ENCODE results near the gene STK40. TPM values are rescaled to one million over a fixed set of nuclear protein-coding genes. Genes with fewer than 3 reads are reported as not detected.

STK40 gene
- total RNA-seq, 1 donor, result 12.9 TPM

GRCh38 chr1:36355811-36356210 lies 29.9 kb downstream of the STK40 start:
- no peak for TF ChIP-seq CTCF (IDR thresholded peaks at IDR 0.05; ENCODE audit: insufficient read depth, low read length)
- no peak overlapping the region for H3K4me3 ChIP-seq (ENCODE audit: low read depth, low read length)
- DNase-seq (ENCODE audit: low read depth), result no peak

GRCh38 chr1:36354486-36354885 lies 31.2 kb downstream of the STK40 start:
- no peak for TF ChIP-seq CTCF (IDR thresholded peaks at IDR 0.05; ENCODE audit: insufficient read depth, low read length)
- no peak for DNase-seq (ENCODE audit: low read depth)
- H3K4me3 ChIP-seq (ENCODE audit: low read depth, low read length), result no peak overlapping the region

GRCh38 chr1:36352910-36353878 lies 32.5 kb downstream of the STK40 start:
- DNase-seq (ENCODE audit: low read depth), result peak; percentile 54
- TF ChIP-seq CTCF (IDR thresholded peaks at IDR 0.05; ENCODE audit: insufficient read depth, low read length), result no peak
- no peak overlapping the region for H3K4me3 ChIP-seq (ENCODE audit: low read depth, low read length)

GRCh38 chr1:36352125-36352909 lies 33.4 kb downstream of the STK40 start:
- peak; percentile 1 for TF ChIP-seq CTCF (IDR thresholded peaks at IDR 0.05; ENCODE audit: insufficient read depth, low read length)
- peak; percentile 23 for DNase-seq (ENCODE audit: low read depth)
- no peak overlapping the region for H3K4me3 ChIP-seq (ENCODE audit: low read depth, low read length)

- no peak overlapping the region for H3K4me3 ChIP-seq (ENCODE audit: low read depth, low read length)
- peak; percentile 75 for DNase-seq (ENCODE audit: low read depth)
- TF ChIP-seq CTCF (IDR thresholded peaks at IDR 0.05; ENCODE audit: insufficient read depth, low read length), result peak; percentile 13
Observed at GRCh38 chr1:36351227-36351977, 34.3 kb downstream of the STK40 start.

- no peak for TF ChIP-seq CTCF (IDR thresholded peaks at IDR 0.05; ENCODE audit: insufficient read depth, low read length)
- peak; percentile 76 for DNase-seq (ENCODE audit: low read depth)
- no peak overlapping the region for H3K4me3 ChIP-seq (ENCODE audit: low read depth, low read length)
Observed at GRCh38 chr1:36350659-36351226, 35.0 kb downstream of the STK40 start.

Data from fibroblast of the aortic adventitia (primary cell).